Medulla oblongata (tissue), 1 donor: ENCODE measurements around the gene CD2BP2.
"Not testable (repeated sequence)": the region's sequence is repeated elsewhere in the genome, so short reads cannot be mapped to it uniquely, and the experiment has no call there.

Experiments used
- DNase-seq: peaks from one replicate; pipeline ENCODE4 v3.0.0-alpha.2; 2015; ENCODE audit errors: extremely low spot score

CD2BP2 gene

DNA sequence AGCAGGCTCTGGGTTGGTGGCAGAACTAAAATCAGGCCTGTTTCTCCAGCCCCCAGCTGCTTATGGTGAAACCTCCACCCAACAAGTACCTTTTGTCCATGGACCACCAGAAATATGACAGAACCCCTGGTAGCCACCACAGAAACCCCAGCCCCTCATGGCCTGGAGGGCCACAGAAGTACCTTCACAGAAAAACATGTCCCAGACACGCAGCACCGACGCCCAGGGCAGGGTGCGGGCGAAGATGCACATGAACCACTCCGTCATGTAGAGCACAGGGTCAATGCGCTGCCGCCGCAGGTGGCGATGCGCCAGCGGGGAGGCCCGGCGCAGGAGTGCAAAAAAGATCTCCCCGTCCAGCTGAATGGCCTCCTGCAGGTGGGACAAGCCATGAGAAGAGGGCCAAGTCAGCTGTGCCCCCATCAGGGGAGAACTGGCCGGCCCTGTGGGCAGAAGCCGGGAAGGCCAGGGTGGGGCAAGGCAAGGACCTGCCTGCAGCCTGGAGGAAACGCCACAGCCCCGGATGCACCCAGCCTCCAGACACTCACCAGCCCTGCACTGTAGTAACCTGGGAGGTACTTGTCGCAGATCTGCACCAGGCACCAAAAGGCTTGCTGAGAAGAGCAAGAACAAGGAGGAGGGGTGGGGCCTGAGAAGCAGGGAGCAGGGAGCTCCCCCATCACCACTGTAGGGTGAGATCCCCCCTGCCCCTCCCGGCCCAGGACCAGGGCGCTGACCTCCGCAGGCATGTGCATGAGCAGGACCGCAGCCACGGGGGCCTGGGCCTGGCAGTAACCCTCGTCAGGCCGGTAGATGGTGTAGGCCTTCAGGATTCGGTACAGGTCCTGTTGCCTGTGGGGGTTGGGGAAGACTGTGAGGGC lies 4.1 kb upstream of the CD2BP2 start:
- no peak for DNase-seq

- DNase-seq: no peak
Measured at GRCh38 chr16:30358577-30358936, 3.4 kb upstream of the CD2BP2 start.

- DNase-seq: no peak
Measured at GRCh38 chr16:30357715-30358576, 2.8 kb upstream of the CD2BP2 start.

DNA sequence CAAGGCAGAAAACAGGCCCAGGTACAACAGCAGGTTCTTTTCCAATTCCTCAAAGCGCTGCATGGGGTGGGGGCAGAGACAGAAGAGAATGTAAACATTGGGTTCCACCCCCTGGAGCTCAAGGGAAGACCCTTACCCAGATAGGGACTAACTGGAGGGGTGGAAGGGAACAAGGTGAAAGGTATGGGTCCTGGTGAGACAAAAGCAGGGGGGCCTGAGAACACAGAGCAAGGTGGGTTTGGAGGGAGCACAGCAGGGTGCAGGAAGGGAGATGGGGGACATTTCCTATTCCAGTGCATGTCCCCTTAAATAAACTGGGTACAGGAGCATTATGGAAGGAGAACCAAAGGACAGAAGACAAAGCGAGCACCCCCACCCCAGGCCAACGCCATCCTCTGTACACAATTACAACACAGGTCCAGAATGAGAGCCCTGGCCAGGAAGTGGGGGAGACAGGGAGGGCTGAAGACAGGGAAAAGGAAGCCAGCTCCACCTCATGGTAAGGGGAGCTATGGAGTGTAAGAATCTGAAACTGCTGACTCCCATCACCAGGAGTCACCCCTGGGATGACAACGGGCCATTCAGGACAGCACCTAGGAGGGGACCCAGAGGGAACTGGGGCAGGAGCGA lies 2.1 kb upstream of the CD2BP2 start:
- no peak for DNase-seq

- DNase-seq: peak; percentile 70
Measured at GRCh38 chr16:30356401-30357084, 1.4 kb upstream of the CD2BP2 start.

DNA sequence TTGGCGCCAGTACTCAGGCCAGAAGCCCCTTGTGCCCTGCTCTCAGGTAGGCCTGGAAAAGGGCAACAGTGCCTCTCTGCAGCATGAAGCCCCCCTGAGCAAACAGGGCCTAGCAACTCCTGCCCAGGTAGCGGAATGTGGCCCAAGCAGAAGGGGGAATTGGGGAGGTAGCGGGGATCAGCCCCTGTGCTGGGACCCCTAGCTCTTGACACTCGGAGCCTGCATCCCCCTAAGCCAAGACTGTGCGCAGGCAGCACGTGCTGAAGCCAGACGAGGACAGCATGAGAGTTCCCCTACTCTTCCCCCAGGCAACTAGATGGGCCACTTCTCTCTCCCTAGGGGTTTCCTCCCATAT lies 823 bp upstream of the CD2BP2 start:
- DNase-seq: no peak

DNA sequence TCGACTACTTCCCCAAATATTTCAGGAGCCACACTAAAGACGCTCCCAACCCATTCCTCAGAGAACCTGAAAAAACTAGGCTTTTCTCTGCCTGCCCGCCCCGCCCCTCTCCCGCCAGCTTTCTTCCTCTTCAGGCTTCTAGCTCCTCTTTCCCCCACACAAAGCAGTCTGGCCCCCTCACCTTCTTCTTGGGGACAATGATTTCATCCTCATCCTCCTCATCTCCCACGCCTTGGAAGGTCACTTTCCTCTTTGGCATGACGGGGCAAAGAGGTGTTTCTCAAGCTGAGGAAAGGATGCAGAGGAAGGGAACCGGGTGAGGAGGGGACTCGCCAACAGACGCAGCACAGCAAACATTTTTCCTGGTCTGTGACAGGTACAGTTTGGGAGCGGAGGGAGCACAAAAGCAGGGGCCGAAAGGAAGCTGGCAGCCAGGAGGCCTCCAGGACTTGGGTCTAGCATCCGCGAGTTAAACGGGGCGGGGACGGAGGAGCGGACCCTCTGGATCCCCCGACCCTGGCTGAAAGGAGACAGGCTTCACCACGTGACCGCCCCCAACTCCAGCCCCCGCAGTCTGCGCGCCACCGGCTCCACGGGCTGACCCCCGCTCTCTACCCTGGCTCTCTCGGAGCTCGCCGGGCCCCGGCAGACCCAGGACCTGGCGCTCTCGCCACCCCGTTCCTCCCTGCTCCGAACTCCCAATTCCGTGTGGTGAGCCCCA lies 525 bp downstream of the CD2BP2 start:
- DNase-seq: no peak

DNA sequence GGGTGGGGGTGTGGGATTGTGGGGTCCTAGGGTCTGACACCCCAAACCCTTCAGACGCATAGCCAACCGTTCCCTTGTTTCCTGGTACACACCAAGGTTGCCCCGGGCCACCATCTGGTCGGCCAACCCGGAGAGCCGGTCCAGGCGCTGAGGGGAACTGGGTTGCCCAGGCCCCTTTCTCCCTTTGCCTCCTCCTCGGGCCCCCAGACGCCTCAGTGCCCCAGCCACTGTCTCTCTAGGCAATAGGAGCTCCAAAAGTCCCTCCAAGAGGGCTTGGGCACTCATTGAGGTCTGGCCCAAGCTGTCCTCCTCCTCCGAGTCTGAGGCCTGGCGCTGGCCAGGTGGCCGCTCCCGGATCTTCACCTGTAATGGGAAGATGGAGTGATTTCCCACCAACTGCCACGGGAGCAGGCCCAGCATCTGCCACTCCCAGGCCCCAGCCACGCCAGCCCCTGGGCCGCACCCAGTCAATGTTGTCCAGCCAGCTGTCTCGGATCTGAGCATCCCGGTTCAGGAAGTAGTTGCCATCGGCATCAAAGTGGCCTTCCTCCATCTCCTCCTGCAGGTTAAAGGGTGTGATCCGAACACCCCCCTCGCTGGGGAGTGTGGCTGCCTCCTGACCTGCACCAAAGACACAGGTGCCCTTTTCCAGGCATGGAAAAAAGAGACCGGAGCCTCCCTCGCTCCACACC lies 1.5 kb downstream of the CD2BP2 start:
- no peak for DNase-seq

DNA sequence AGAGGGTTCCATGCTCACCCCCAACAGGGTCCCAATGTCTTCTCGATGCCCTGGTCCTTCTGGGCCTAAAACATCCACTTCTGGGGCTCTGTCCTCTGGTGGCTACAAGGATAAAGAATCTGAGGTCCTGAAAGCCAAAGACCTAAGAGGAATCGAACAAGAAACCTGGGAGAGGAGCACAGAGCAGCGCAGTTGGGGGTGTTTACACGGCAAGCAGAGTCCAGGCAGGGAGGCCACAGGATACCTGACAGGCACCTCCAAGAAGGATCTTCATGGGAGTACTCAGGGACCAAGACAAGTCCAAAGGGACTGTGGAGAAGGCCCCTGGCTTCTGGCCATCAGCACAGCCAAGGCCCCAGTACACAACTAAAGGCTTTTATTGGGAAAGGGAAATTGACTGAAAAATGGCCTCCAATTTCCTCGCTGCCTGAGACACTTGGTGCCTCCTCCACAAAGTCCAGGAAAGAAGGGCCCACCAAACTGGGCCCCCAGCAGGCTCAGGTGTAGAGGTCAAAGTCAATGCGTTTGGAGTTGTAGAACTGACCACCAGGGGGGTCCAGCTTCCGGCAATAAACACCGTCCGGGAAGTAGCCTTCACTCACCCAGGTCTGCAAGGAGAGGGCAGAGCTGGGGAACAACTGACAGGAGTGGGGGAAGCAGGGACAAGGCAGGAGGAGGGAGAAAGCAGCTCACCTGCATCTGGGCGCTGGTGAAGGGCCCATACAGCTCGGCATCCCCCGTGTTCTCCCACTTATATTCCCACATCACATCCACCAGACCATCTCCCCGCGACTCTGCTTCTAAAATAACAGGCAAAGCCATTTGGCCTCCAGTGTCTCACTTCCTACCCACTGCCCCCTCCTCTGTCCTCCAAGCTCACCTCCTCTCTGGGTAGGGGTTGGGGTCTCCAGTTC lies 2.4 kb downstream of the CD2BP2 start:
- no peak for DNase-seq

DNA sequence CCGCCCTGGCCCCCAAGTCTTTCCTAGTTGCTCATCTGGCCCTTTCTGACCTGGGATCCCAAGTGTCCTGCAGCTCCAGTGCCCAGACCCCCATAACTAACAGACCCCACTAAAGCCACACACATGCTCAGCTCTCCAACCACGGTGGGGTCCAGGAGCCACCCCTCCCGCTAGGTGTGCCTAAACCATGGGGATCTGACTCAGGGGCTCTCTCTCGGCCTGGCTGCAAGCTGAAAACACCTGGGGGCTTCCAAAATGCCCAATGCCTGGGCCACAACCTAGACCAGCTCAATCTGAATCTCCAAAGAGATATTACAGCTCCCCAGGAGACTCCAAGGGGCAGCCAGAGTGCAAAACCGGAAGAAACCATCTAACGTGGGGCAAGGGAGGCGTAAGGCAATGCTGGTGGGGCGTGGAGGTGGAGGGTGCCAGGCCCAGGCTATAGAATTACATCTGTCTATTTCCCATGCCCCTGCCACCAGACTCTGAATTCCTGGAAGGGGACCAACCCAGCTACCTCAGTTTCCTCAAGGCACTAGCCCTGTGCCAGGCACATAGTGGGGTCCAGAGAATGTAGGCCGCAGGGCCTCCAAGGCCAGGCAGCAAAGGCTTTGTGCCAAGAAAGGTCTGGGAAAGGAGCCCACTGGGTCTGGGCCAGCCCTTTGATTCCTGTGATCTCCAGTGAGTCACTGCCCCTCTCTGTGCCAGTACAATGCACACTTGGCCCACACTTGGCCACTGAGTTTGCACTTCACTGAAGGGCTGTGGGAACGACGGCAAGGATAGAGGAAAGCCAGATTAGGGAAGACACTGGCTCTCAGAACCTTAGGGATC lies 3.3 kb downstream of the CD2BP2 start:
- peak; percentile 90 for DNase-seq

- no peak for DNase-seq
Measured at GRCh38 chr16:30351001-30351441, 4.1 kb downstream of the CD2BP2 start.

DNA sequence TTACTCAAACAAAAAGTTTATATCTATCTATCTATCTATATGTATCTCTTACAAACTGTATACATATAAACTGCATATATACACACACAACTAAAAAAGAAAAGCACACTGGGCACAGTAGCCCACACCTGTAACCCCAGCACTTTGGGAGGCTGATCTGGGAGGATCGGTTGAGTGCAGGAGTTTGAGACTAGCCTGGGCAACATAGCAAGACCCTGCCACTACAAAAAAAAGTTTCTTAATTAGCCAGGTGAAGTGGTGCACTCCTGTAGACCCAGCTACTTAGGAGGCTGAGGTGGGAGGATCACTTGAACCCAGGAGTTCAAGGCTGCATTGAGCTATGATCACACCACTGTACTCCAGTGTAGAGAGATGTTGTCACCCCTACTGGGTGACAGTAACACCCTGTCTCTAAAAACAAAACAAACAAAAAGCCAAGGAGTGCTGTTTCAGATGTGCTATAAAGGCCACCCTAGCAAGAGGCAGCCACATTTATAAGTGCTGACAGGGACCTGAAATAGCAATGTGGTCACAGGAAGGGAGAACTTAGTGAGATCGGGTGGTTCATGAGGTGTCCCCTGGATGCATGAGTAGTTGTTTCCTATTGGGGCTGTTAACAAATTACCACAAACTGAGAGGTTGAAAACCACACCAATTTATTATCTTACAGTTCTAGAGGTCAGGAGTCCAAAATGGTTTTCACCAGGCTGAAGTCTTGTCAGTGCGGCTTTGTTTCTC lies 4.8 kb downstream of the CD2BP2 start:
- no peak for DNase-seq

DNA sequence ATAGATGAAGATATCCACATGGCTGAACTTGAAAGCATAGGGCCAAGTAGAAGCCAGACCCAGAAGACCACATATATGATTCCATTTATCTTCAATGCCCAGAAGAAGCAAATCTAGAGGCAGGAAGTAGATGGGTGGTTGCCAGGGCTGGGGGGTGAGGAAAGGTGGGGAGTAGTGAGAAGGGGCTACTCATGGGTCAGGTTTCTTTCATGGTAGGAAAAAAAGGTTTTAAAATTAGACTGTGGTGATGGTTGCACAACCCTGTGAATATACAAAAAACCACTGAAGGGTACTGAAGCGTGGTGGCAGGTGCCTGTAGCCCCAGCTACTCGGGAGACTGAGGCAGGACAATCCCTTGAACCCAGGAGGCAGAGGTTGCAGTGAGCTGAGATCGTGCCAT lies 5.4 kb downstream of the CD2BP2 start:
- DNase-seq: no peak

- no peak for DNase-seq
Measured at GRCh38 chr16:30348929-30349328, 6.2 kb downstream of the CD2BP2 start.

GRCh38 chr16:30348113-30348512 lies 7.0 kb downstream of the CD2BP2 start:
- DNase-seq: no peak

DNA sequence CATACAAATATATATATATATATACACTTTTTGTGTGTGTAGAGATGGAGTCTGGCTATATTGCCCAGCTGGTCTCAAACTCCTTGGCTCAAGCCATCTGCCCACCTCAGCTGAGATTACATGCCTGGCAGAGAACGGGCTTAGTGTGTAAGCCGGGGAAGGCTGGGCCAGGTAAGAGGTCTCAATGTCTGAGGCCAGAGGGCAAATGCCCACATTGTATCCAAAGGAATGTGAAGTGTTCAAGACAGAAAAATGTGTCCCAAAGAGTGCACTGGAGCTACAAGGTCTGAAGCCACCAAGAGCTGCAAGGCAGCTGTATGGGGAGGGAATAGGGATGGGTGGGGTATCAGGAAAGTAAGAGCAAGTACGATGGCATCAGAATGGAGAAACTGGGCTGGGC lies 8.8 kb downstream of the CD2BP2 start:
- no peak for DNase-seq

DNA sequence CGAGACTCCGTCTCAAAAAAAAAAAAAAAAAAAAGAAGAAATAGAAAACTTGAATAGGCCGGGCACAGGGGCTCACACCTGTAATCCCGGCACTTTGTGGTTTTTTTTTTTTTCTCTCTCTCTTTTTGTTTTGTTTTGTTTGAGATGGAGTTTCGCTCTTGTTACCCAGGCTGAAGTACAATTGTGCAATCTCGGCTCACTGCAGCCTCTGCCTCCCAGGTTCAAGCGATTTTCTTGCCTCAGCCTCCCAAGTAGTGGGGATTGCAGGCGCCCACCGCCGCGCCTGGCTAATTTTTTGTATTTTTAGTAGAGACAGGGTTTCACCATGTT lies 11.7 kb downstream of the CD2BP2 start:
- not testable (repeated sequence) for DNase-seq
